K562 (cell line): ENCODE measurements around the gene INPP1. TPM values are rescaled to one million over a fixed set of nuclear protein-coding genes. Genes with fewer than 3 reads are reported as not detected.

Source experiments
- CBFA2T3 ChIP-seq: fragments of 450-650 bp; IDR thresholded peaks from 2 replicates; pipeline ENCODE4 v1.6.1; 2017
- CBX8 ChIP-seq: fragments of 200-600 bp; sonication (generic); IDR thresholded peaks from 2 replicates; pipeline ENCODE4 v1.6.1; 2012; ENCODE audit warnings: borderline replicate concordance, mixed run types, low read depth, mild to moderate bottlenecking, moderate library complexity, mixed read lengths, low read length, control low read depth, inconsistent platforms; ENCODE audit not compliant: poor library complexity, severe bottlenecking; ENCODE audit errors: extremely low read depth
- E2F6 ChIP-seq, 2 experiments: IDR thresholded peaks; 2 replicates each; pipeline ENCODE4 v1.6.1; 2011; ENCODE audit warnings: borderline replicate concordance in 1 of 2, control low read depth in 1 of 2, low read depth in 1 of 2, low read length in 1 of 2, mild to moderate bottlenecking in 1 of 2, mixed read lengths in 1 of 2, moderate library complexity in 1 of 2; ENCODE audit not compliant: insufficient read depth in 1 of 2, insufficient read length in 1 of 2, poor library complexity in 1 of 2, severe bottlenecking in 1 of 2; ENCODE audit errors: extremely low read depth in 1 of 2
- EHMT2 ChIP-seq: fragments of 450-650 bp; IDR thresholded peaks from 2 replicates; pipeline ENCODE4 v1.6.1; 2018; ENCODE audit warnings: antibody characterized with exemption
- ELF2 ChIP-seq: fragments of 250-450 bp; sonication (Bioruptor Pico); IDR thresholded peaks from 2 replicates; pipeline ENCODE4 v1.5.0; 2021; ENCODE audit warnings: mild to moderate bottlenecking
- HDAC3 ChIP-seq: fragments of 450-650 bp; IDR thresholded peaks from 2 replicates; pipeline ENCODE4 v1.6.1; 2018; ENCODE audit warnings: borderline replicate concordance, mild to moderate bottlenecking, moderate library complexity; ENCODE audit not compliant: partially characterized antibody
- KDM2B ChIP-seq: fragments of 250-450 bp; sonication (Bioruptor Pico); IDR thresholded peaks from 2 replicates; pipeline ENCODE4 v1.8.0; 2021; ENCODE audit warnings: mild to moderate bottlenecking, moderate library complexity
- L3MBTL2 ChIP-seq: fragments of 450-650 bp; IDR thresholded peaks from 2 replicates; pipeline ENCODE4 v1.6.1; 2016; ENCODE audit warnings: mild to moderate bottlenecking, moderate library complexity
- POLR3G ChIP-seq: IDR thresholded peaks from 2 replicates; pipeline ENCODE4 v1.6.1; 2011; ENCODE audit not compliant: insufficient read length, insufficient replicate concordance; ENCODE audit errors: extremely low read depth
- RAD21 ChIP-seq, 2 experiments: fragments of 250-450 bp in 1 of 2; fragments of 450-650 bp in 1 of 2; sonication (Bioruptor Pico) in 1 of 2; formaldehyde crosslinking in 1 of 2; IDR thresholded peaks in 1 of 2; conservative IDR thresholded peaks in 1 of 2; 2 replicates each; pipeline versions ENCODE4 v1.4.0 to v1.8.0; 2020 to 2022; ENCODE audit warnings: mild to moderate bottlenecking in 2 of 2, moderate library complexity in 1 of 2
- RBM34 ChIP-seq: fragments of 200-400 bp; formaldehyde crosslinking; IDR thresholded peaks from 2 replicates; pipeline ENCODE4 v1.6.1; 2018; ENCODE audit warnings: low read length, borderline replicate concordance; ENCODE audit not compliant: insufficient read depth
- RCOR1 ChIP-seq, 2 experiments: IDR thresholded peaks; 2 replicates each; pipeline ENCODE4 v1.6.1; 2012; ENCODE audit warnings: low read depth in 2 of 2, low read length in 2 of 2, borderline replicate concordance in 1 of 2, improper control_type of control experiment in 1 of 2
- SMAD4 ChIP-seq: fragments of 250-450 bp; sonication (Bioruptor Pico); conservative IDR thresholded peaks from 2 replicates; pipeline ENCODE4 v1.8.0; 2021; ENCODE audit warnings: inconsistent platforms, mild to moderate bottlenecking, moderate library complexity
- SREBF1 ChIP-seq: fragments of 150-350 bp; IDR thresholded peaks from 2 replicates; pipeline ENCODE4 v1.6.1; 2014; ENCODE audit warnings: antibody characterized with exemption, low read depth, low read length, borderline replicate concordance
- TARDBP ChIP-seq: fragments of 450-650 bp; IDR thresholded peaks from 2 replicates; pipeline ENCODE4 v1.6.1; 2016
- TCFL5 ChIP-seq: fragments of 250-450 bp; sonication (Bioruptor Pico); conservative IDR thresholded peaks from 2 replicates; pipeline ENCODE4 v1.6.1; 2021; ENCODE audit warnings: mild to moderate bottlenecking, moderate library complexity, matching md5 sums
- ZNF583 ChIP-seq: fragments of 250-450 bp; sonication (Bioruptor Pico); IDR thresholded peaks from 2 replicates; pipeline ENCODE4 v1.4.0; 2020
- ZNF830 ChIP-seq: fragments of 250-450 bp; sonication (Bioruptor Pico); IDR thresholded peaks from 2 replicates; pipeline ENCODE4 v1.5.0; 2021; ENCODE audit warnings: mild to moderate bottlenecking
- polyA plus RNA-seq, 8 experiments: library from polyadenylated mRNA; depleted of rRNA in 4 of 8; stranded (reverse) in 5 of 8; unstranded in 3 of 8; fragments of >200 nt; fragmentation: Nextera tagmentation in 2 of 8; fragmentation: Illumina TruSeq in 1 of 8; extraction: Ambion mirVana in 2 of 8; extraction: Trizol in 1 of 8; gene quantifications; 2 replicates each; pipeline versions ENCODE4 v1.2.1 to v1.2.3, GENCODE V29; 2011 to 2014; ENCODE audit warnings: inconsistent platforms in 1 of 8, missing spikeins in 1 of 8
- total RNA-seq, 7 experiments: library from RNA; depleted of rRNA in 6 of 7; stranded (reverse); fragments of >200 nt in 6 of 7; fragmentation: Illumina TruSeq in 2 of 7; extraction: Trizol in 2 of 7; gene quantifications; 2 replicates each; pipeline versions ENCODE4 v1.2.1 to v1.2.3, GENCODE V29; 2011 to 2021; ENCODE audit warnings: low replicate concordance in 1 of 7
- TF ChIP-seq, protein P1 (sequence below): fragments of 250-450 bp; sonication (Bioruptor Pico); IDR thresholded peaks from 2 replicates; pipeline ENCODE4 v1.4.0; 2020; ENCODE audit warnings: mild to moderate bottlenecking, moderate library complexity, borderline replicate concordance
- TF ChIP-seq, protein P2 (sequence below): fragments of 450-650 bp; IDR thresholded peaks from 2 replicates; pipeline ENCODE4 v1.6.1; 2016
- TF ChIP-seq, protein P3 (sequence below), 2 experiments: fragments of 450-650 bp; IDR thresholded peaks; 2 replicates each; pipeline ENCODE4 v1.6.1; 2016

Gene INPP1
- total and polyA plus RNA-seq, 9 of the 15 experiments (the other 6 are each of a cell fraction or from before 2014, with no cell fraction given): 3.7 to 11.8 (median 6.5) TPM

GRCh38 chr2:190352668-190353536 is 9.5 kb downstream of the INPP1 start (continued):
- TF ChIP-seq, protein P1, sequence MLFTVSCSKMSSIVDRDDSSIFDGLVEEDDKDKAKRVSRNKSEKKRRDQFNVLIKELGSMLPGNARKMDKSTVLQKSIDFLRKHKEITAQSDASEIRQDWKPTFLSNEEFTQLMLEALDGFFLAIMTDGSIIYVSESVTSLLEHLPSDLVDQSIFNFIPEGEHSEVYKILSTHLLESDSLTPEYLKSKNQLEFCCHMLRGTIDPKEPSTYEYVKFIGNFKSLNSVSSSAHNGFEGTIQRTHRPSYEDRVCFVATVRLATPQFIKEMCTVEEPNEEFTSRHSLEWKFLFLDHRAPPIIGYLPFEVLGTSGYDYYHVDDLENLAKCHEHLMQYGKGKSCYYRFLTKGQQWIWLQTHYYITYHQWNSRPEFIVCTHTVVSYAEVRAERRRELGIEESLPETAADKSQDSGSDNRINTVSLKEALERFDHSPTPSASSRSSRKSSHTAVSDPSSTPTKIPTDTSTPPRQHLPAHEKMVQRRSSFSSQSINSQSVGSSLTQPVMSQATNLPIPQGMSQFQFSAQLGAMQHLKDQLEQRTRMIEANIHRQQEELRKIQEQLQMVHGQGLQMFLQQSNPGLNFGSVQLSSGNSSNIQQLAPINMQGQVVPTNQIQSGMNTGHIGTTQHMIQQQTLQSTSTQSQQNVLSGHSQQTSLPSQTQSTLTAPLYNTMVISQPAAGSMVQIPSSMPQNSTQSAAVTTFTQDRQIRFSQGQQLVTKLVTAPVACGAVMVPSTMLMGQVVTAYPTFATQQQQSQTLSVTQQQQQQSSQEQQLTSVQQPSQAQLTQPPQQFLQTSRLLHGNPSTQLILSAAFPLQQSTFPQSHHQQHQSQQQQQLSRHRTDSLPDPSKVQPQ (CRISPR knock-in tag): no peak
- peak; percentile 65; the same call in 1 of the 2 replicates for TF ChIP-seq L3MBTL2
- no peak for TF ChIP-seq RBM34
- TF ChIP-seq, protein P2, sequence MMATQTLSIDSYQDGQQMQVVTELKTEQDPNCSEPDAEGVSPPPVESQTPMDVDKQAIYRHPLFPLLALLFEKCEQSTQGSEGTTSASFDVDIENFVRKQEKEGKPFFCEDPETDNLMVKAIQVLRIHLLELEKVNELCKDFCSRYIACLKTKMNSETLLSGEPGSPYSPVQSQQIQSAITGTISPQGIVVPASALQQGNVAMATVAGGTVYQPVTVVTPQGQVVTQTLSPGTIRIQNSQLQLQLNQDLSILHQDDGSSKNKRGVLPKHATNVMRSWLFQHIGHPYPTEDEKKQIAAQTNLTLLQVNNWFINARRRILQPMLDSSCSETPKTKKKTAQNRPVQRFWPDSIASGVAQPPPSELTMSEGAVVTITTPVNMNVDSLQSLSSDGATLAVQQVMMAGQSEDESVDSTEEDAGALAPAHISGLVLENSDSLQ: peak; percentile 56
- peak in 1 of 2 experiments; percentile 17 for TF ChIP-seq E2F6 (IDR thresholded peaks at IDR 0.05; ENCODE audit: borderline replicate concordance in 1 of 2, extremely low read depth in 1 of 2, insufficient read depth in 1 of 2, insufficient read length in 1 of 2, low read depth in 1 of 2, low read length in 1 of 2, poor library complexity in 1 of 2, severe bottlenecking in 1 of 2)
- no peak for TF ChIP-seq KDM2B (CRISPR knock-in tag)
- no peak for TF ChIP-seq TARDBP
- TF ChIP-seq SREBF1: no peak
- TF ChIP-seq CBFA2T3: peak; percentile 84
- TF ChIP-seq ZNF830: no peak
- no peak for TF ChIP-seq POLR3G
- TF ChIP-seq RCOR1 (IDR thresholded peaks at IDR 0.05; ENCODE audit: borderline replicate concordance in 1 of 2, low read depth in 2 of 2, low read length in 2 of 2): peak in 1 of 2 experiments; percentile 72; a peak in 2 of 4 replicates
- TF ChIP-seq ZNF583 (CRISPR knock-in tag): no peak
- TF ChIP-seq, protein P3, sequence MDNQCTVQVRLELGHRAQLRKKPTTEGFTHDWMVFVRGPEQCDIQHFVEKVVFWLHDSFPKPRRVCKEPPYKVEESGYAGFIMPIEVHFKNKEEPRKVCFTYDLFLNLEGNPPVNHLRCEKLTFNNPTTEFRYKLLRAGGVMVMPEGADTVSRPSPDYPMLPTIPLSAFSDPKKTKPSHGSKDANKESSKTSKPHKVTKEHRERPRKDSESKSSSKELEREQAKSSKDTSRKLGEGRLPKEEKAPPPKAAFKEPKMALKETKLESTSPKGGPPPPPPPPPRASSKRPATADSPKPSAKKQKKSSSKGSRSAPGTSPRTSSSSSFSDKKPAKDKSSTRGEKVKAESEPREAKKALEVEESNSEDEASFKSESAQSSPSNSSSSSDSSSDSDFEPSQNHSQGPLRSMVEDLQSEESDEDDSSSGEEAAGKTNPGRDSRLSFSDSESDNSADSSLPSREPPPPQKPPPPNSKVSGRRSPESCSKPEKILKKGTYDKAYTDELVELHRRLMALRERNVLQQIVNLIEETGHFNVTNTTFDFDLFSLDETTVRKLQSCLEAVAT (IDR thresholded peaks at IDR 0.05): no peak
- no peak for TF ChIP-seq TCFL5 (CRISPR knock-in tag)
- peak; percentile 41; the same call in 1 of the 2 replicates for TF ChIP-seq SMAD4
- 0 out of 2 replicates have a peak, but pooled peaks have one; percentile 9 for TF ChIP-seq EHMT2
- no peak for TF ChIP-seq RAD21 (CRISPR knock-in tag; conservative IDR thresholded peaks at IDR 0.05 in 1 of 2, IDR thresholded peaks at IDR 0.05 in 1 of 2)
- no peak for TF ChIP-seq CBX8
- TF ChIP-seq HDAC3: peak; percentile 66
- TF ChIP-seq ELF2 (CRISPR knock-in tag): no peak
